GM19372 (cell line): Measurements from ENCODE around the gene CDH18.

ENCODE experiments used
- ATAC-seq: cut with Tn5 transposase; IDR thresholded peaks from one replicate; pipeline ENCODE4 v1.9.1; 2021; ENCODE audit warnings: mild to moderate bottlenecking, low read depth, moderate library complexity; ENCODE audit not compliant: unreplicated experiment

CDH18 gene

DNA sequence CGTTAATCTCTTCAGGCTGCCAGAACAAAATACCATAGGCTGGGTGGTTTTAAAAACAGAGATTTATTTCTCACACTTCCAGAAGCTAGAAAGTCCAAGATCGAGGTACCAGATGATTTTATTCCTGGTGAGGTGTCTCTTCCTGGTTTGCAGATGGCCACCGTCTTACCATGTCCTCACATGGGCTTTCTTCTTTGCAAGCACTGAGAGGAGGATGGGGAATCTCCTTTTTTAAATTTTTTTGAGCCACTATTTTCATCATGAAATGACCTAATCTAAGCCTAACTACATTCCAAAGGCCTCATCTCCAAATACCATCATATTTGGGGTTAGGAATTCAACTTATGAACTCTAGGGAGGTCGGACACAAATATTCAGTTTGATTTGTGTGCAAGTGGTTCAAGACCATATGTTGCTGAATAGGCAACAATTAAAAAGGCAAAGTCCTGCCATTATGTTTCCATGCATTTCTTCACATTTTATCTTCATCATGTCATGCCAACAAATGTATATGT is 371.2 kb downstream of the CDH18 start:
- no peak for ATAC-seq

DNA sequence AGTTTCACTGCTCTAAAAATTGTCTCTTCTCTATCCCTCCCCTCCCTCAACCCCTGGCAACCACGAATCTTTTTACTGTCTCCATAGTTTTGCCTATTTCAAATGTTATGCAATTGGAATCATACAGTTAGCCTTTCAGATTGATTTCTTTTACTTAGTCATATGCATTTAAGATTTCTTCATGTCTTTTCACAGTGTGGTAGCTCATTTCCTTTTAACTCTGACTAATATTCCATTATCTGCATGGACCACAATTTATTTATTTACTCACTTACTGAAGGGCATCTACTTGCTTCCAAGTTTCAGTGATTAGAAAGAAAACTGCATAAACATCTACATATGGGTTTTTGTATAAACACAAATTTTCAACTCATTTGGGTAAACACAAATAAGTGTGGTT is 372.3 kb downstream of the CDH18 start:
- ATAC-seq = no peak

DNA sequence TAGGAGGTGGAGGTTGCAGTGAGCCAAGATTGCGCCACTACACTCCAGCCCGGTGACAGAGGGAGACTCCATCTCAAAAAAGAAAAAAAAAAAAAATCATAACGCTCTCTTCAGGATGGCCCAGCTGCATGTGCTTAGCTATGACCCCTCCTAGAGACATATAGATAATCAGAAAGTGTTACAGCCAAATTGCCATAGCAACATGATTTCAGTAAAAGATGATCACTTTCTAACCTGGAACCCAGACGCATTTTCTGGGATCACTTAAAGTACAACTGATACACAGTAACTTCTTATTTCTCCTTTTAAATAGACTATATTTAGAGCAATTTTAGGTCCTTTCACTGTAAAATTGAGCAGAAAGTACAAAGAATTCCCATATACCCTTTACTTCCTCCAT is 372.9 kb downstream of the CDH18 start:
- ATAC-seq = no peak

DNA sequence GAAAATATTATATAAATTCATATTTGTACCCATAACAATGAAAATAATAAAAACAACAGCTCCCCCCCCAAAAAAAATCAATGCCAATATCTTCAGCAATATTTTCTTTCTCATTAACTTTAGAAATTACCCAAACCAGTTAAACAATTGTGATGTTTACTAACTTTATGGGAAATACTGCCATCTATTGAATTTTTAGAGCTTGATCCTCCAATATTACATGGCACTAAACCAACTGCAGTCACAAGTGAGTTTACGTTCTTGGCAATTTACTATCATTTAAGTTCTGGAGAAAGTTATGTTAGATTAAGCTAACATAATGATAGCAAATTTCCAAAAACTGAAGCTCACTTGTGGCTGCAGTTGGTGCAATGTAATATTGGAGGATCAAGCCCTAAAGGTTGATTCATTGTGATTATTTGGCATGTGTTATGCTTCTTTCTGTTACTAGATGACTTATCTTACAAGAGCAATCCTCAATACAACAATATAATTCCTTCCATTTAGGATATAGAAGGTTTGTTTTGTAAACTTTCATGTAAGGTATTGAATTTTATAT is 379.5 kb downstream of the CDH18 start:
- no peak for ATAC-seq

DNA sequence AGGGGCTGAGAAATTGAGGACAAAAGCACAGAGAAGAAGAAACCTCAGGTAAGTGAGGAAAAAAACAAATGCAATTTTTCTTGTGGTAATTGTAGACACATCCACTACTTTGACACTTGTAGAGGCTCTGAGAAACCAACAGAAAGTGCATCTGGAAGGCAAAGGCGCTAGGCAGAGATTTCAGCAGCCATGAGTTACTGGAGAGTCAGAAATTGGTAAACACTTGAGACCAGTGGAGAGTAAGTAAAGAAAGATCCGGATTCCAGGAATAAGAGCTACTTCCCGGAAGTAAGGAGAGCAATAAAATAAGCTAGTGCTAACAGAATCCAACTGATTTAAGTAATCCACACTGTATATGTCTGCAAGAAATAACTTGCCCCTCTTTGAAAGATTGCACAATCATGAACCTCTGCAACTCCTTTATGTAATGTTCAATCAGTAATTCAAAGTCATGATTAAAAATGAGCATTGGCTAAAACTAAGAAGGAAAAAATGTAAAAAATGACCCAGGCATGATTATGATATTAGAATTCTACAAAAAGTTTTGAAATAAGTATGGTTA is 382.1 kb downstream of the CDH18 start:
- no peak for ATAC-seq

DNA sequence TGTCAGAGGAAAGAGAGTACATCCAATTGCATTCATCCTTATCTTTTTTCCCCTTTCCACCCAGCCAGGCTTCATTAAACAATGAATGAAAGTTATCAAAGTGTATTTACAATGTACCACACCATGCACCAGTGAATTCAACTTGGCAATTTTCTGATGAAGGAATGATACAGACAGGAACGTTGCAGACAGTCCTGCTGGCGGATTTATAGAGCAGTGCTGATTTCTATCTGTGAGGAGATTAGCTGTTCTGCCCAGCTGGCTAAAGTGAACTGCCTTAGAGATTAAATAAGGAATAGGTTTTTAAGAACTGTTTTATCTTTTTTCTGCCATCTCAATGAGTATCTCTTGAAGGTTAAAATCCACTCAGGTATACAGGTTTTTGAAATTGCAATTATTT is 403.9 kb downstream of the CDH18 start:
- ATAC-seq = no peak

DNA sequence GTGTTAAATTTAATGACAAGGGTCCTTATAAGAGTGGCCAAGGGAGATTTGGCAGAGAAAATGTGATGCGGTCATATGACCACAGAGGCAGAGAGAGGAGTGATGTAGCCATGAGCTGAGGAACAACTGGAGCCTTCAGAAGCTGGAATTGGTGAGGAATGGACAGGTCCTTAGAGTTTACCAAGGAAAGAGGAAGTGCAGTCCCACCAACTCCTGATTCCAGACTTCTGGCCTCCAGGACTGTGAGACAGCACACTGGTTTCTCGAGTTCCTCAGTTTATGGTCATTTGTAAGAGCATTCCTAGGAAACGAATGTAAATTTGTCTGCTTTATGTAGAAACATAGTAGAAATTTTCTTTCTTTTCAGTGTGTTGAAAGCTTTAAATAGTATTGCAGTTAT is 410.1 kb downstream of the CDH18 start:
- ATAC-seq = no peak

DNA sequence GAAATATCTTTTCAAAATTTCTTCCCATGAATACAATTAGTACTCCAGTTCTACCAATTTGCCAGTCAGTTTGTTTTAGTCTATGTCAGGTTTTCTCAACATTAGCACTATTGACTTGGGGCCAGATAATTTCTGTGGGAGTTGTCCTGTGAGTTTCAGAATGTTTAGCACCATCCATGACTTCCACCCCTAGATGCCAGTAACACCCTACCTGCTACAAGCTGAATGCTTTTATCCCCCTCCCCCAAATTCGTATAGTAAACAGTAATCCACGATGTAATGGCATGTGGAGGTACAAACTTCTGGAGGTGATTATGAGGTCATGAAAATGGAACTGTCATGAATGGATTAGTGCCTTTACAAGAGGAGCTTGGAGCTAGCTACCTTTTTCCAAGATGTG is 420.0 kb downstream of the CDH18 start:
- ATAC-seq = no peak

DNA sequence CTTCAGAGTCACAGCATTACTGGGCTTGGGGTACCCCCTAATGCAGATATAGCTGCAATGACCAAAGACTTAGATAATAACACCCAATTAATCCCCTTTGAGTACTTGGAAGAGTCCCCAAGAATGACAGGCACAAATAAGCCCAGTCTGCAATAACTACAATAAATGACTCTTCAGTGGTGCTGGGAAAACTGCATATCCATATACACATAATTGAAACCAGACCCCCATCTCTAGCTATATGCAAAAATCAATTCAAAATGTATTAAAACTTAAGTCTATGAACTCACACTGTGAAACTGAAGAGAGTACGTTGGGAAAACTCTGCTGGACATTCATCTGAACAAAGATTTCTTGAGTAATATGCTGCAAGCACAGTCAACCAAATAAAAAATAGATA is 422.5 kb downstream of the CDH18 start:
- ATAC-seq = no peak

DNA sequence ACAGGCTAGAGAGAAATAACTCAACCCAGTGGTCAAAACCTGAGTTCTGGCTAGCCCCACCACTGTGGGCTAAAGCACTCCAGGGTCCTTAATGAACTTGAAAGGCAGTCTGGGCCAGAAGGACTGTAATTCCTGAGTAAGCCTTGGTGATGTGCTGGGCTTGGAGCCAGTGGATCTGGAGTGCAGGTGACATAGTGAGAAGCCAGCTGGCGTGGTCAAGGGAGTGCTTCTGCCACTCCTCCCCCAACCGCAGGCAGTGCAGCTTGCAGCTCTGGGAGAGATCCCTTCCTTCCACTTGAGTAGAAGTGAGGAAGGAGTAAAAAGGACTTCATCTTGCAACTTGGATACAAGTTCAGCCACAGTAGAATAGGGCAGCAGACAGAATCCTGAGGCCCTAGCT is 424.0 kb downstream of the CDH18 start:
- ATAC-seq = no peak

DNA sequence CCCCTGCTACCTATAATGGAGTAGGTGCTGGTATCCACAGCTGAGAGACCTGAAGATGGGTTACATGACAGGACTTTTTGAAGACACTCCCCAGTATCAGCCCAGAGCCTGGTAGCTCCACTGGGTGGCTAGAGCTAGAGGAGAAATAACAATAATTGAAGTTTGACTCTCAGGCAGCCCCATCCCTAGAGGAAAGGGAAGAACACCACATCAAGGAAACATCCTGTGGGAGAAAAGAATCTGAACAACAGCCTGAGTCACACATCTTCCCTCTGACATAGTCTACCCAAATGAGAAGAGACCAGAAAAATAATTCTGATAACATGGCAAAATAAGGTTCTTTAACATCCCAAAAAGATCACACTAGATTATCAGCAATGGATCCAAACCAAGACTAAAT is 432.1 kb downstream of the CDH18 start:
- ATAC-seq = no peak

DNA sequence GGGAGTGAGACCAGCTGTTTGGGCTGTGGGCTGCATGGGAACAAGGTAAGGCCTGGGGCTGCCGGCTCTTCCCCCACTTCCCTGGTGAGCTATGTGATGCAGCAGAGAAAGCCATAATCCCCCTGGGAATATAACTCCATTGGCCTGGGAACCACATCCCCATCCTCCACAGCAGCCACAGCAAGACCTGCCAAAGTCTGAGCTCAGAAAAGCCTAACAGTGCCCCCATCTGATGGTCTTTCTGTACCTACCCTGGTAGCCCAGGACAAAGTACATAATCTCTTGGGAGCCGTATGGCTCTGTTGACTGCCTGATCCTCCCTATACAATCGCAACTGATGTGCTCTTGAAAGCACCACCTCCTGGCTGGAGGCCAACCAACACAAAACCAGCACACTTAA is 432.6 kb downstream of the CDH18 start:
- ATAC-seq = no peak

DNA sequence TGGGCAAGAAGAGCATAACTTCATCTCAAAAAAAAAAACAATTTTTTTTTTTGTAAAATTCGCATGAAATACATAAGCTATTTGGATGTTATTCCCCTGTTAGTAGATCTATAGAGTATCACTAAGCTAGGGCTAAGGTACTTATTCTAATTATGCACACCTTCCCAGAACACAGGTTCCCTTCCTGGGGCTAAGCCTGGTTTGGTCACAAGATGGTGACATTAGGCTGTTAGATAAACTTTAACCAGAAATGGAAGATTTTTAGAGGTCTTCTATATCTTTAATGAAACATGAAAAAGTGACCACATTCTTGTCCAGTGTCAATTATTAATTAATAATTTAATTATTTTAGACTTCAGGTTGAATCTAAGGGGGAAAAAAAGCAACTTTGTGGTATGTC is 433.5 kb downstream of the CDH18 start:
- ATAC-seq = no peak

DNA sequence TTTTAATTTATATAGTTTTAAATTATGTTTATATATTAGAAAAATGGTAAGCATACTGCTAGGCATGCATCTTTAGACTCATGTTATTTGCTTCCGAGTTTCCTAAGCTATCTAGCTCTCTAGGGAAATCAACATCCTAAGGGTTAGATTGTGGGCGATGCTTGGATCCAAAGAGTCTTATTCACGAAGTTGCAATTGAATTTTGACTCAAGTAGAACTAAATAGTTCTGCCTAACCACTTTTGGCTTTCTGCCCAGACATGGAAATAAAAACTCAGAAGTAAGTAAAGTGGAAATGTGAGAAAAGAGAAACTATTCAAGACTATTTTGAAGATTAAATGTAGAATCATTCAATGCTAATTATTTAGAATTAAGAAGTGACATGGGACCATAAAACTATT is 440.4 kb downstream of the CDH18 start:
- no peak for ATAC-seq

DNA sequence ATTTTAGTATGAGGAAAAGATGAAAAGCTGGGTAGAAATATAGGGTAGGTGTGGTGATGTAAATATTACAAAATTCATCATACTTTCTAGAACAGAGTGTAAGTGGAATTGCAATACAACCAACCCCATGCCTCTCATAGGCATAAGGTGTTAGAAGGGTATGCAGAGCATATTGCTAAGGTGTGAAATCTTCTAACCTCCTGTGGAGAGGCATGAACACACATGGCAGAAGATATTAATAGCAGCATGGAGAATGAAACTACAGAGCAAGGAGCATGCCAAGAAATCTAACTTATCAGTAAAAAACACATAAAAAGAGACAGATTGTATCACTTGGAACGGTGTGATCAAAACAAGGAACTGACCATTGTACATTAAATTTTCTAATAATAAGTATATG is 441.5 kb downstream of the CDH18 start:
- no peak for ATAC-seq

DNA sequence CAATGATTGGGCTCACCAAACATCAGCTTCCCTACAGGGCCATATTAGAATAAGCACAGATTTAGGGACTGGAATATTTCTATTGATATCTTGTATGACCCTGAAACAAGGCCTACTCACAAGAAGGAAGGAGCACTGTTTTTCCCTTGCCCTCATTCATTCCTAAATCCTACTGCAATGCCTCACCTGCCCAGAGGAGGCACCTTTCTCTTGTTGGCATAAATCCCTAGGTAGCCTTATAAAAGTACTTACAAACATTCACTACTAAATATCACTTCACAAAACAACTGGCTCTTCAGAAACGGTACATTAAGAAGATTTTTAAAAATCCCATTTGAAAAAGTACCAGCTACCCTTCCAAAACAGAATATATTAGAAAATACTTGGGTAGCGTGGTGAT is 449.4 kb downstream of the CDH18 start:
- no peak for ATAC-seq

DNA sequence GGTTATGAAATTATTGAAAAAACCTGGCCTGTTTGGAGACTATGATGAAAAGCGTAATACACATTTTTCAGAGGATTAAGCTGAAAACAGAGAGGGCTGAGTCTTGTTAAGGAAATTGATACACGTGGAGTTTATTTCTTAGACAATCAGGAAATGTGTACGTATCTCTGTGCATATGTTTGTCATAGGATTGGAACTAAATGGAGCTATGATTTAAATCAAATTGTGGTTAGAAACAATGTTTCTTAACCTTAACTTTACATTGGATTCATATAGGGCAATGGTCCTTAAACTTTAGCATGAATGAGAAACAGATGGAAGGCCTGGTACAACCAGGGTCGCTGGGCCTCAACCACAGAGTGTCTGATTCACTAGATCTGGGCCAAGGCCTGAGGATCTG is 451.6 kb downstream of the CDH18 start:
- ATAC-seq = no peak

DNA sequence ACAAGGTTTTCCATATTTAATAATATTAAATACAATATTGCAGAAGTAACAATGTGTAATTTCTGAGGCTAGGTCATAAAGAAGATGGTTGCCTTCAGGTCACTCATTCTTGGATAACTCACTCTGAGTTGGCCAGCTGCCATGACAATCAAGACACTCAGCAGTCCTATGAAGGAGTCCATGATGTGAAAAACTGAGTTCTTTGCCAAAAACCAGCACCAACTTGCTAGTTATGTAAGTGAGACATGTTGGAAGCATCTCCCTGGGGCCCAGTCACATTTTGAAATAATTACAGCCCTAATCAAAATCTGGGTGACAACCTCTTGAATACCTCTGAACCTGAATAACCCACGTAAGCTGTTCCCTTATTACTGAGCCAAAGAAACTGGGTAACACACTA is 453.2 kb downstream of the CDH18 start:
- no peak for ATAC-seq

DNA sequence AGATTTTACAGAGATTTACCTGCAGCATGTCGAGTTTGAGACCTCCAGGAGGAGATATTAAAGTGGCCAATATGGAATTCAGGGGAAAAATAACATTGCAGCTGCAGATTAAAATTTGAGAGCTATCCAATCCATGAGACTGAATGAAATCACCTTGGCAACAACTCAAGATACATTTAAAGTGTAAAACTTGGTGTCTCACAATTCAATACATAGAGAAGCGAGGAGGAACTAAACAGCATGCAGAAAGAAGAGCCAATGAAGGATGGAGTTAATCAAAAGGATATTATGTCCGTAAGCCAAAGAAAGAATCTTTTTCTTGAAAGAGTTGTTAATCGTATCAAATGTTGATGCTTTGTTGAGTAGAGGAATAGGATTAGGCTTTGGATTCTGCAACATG is 455.1 kb downstream of the CDH18 start:
- no peak for ATAC-seq

DNA sequence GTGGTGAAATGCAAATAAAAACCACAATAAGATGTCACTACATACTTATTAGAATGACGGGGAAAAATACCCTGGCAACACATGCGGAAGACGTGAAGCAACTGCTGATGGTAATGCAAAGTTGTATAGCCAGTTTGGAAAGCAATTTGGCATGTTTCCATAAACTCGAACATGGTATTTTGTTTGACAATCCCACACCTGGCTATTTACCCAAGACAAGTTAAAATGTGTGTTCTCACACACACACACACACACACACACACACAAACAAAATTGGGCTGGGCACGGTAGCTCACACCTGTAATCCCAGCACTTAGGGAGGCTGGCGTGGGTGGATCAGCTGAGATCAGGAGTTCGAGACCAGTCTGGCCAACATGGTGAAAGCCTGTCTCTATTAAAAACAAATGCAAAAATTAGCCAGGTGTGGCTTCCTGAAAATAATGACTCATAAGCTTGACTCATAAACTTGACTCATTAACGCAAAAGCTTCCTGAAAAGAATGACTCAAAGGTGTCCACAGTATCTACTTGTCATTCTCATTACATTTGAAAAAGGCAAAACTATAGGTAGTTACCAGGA is 456.5 kb downstream of the CDH18 start:
- ATAC-seq = no peak

DNA sequence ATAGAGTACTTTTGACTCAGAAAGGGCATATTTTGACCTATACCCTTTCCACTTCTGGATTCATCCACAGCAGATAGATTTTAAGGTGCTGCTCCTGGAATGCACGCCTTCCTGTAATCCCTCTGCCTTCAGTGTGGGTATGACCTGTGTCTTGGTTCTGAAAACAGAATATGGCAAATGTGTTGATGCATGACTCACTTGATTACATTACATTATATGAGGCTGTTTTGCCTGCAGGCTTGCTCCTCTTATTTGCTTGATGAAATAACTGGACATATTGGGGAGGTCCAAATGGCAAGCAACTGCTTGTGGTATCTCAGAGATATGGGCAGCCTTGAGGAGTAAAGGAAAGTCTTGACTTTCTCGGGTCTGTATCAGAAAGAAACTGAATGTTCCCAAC is 468.6 kb downstream of the CDH18 start:
- no peak for ATAC-seq

DNA sequence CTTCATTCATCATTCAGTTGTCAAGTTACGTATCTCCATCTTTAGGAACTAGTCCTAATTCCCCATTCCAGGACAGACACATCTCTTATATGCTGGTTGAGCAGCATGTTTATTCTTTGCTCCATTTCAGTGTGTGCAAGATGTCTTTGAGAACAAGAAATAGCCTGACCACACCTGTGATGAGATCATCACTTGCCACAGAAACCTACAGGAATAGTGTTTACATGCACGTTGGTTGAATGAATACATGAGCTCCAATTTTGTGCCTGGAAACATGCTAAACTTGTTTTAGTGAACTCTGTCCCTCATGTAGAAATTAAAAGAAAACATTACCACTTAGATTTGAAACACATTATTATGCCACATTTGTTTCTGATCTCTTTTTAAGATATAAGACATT is 489.1 kb downstream of the CDH18 start:
- no peak for ATAC-seq
